Measurements from ENCODE around the gene CLIP3. TPM values are rescaled to one million over a fixed set of nuclear protein-coding genes. Genes with fewer than 3 reads are reported as not detected.

The CLIP3 gene
- polyA plus RNA-seq, 1 donor (not counting 4 experiments of a cell fraction or from before 2014, with no cell fraction given) = 0.38 TPM

DNA sequence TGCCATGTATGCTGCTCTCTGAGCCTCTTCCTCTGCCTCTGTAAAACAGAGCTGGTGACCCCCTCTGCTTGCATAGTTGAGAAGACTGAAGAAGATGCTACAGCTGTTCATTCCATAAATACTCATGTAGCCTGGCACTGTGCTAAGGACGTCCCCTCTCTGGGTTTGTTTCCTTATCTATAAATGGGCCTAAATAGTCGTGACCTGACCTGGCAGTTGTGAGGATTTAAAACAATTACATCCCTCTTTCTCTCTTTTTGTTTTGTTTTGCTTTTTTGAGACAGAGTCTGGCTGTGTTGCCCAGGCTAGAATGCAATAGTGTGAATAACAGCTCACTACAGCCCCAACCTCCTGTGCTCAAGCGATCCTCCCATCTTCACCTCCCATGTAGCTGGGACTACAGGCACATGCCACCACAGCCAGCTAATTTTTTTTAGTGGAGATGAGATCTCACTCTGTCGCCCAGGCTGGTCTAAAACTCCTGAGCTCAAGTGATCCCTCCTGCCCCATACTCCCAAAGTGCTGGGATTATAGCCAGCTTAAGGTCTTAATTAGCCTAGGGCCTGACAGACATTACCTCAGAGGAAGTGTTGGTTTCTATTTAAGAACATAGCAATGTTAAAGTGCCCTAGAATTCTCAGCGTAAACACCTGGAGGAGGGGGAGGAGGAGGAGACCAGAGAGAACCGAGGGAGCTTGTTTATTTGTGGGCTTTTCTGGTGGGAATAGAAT, 26.7 kb upstream of the CLIP3 start:
- dilution Hi-C loops (cut with MboI; ENCODE audit: extremely low pct_ligation_motif_present, low sequenced_read_pairs) = no loop called here
- Histone ChIP-seq H3K79me2 (ENCODE audit: control insufficient read depth, insufficient read depth, low read length) (peaks cover 11% of the 10 kb centered on the region), H3K9me1 (ENCODE audit: control insufficient read depth, extremely low read depth, insufficient read depth, low read length) (no peaks in the 10 kb centered on the region), H4K20me1 (ENCODE audit: control insufficient read depth, extremely low read depth, insufficient read depth, low read length) (peaks cover 6% of the 10 kb centered on the region), H3K27me3 (ENCODE audit: control insufficient read depth, extremely low read depth, insufficient read depth, low read length) (no peaks in the 10 kb centered on the region), H3K4me3 (ENCODE audit: control insufficient read depth in 2 of 3, extremely low read depth in 1 of 3, insufficient read depth in 2 of 3, low read depth in 1 of 3, low read length in 3 of 3) (no peak overlapping the region), H3K9me3 (ENCODE audit: control insufficient read depth, low read depth, low read length) (no peaks in the 10 kb centered on the region), H3K4me2 (ENCODE audit: control insufficient read depth, extremely low read depth, insufficient read depth, low read depth, low read length) (no peak overlapping the region), H3K36me3 (ENCODE audit: control insufficient read depth in 2 of 2, extremely low read depth in 1 of 2, insufficient read depth in 2 of 2, low read length in 2 of 2) (peaks cover 2 to 14% of the 10 kb centered on the region in 2 experiments), H3K27ac (ENCODE audit: control insufficient read depth, insufficient read depth, low read length) (no peak overlapping the region), H3K9ac (ENCODE audit: control insufficient read depth, extremely low read depth, insufficient read depth, low read length) (no peak overlapping the region), H3K4me1 (ENCODE audit: control insufficient read depth, extremely low read depth, insufficient read depth, low read length) (peaks cover 10% of the 10 kb centered on the region), H2AFZ (ENCODE audit: control insufficient read depth, low read length) (no peak overlapping the region)
- FAIRE-seq = no peak
- TF ChIP-seq EZH2 (IDR thresholded peaks at IDR 0.05; ENCODE audit: low read length) = no peak
- TF ChIP-seq, protein P1, sequence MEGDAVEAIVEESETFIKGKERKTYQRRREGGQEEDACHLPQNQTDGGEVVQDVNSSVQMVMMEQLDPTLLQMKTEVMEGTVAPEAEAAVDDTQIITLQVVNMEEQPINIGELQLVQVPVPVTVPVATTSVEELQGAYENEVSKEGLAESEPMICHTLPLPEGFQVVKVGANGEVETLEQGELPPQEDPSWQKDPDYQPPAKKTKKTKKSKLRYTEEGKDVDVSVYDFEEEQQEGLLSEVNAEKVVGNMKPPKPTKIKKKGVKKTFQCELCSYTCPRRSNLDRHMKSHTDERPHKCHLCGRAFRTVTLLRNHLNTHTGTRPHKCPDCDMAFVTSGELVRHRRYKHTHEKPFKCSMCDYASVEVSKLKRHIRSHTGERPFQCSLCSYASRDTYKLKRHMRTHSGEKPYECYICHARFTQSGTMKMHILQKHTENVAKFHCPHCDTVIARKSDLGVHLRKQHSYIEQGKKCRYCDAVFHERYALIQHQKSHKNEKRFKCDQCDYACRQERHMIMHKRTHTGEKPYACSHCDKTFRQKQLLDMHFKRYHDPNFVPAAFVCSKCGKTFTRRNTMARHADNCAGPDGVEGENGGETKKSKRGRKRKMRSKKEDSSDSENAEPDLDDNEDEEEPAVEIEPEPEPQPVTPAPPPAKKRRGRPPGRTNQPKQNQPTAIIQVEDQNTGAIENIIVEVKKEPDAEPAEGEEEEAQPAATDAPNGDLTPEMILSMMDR (optimal IDR thresholded peaks at IDR 0.05 in 1 of 3, IDR thresholded peaks at IDR 0.05 in 1 of 3, conservative IDR thresholded peaks at IDR 0.05 in 1 of 3; ENCODE audit: extremely low read depth in 1 of 3, insufficient read depth in 2 of 3, low read length in 3 of 3) = no peak
- DNase-seq (ENCODE audit: low read depth, low spot score) = no peak

DNA sequence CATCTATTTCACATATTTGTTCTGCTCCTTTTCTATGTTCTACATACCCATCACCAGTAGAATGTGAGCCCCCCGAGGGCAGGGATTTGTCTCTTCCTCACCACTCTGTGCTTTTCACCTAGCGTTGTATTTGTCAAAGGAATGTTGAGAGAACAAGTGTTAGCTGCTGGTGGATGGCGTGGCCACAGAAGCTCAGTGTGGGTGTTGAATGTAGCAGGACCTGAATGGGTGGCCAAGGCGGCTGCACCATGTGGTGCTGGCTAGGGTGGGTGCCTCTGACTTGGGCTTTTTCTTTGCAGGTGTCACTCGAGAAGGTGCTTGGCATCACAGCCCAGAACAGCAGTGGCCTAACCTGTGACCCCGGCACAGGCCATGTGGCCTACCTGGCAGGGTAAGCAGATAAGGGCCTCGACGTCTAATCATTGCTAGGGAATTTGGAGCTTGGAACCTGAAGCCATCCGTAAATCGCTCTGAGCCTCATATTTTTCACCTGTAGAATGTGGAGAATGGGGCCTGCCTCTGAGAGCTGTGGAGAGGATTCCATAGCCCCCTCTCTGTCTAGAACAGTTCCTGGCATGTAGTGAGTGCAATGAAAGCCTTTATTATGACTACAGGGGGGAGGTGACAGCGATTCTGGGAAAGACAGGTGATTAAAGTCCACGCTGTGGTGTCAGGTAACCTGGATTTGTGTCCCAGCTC, 26.0 kb upstream of the CLIP3 start:
- no peak for TF ChIP-seq EZH2 (IDR thresholded peaks at IDR 0.05; ENCODE audit: low read length)
- TF ChIP-seq, protein P1 (optimal IDR thresholded peaks at IDR 0.05 in 1 of 3, IDR thresholded peaks at IDR 0.05 in 1 of 3, conservative IDR thresholded peaks at IDR 0.05 in 1 of 3; ENCODE audit: extremely low read depth in 1 of 3, insufficient read depth in 2 of 3, low read length in 3 of 3) = no peak
- H3K27ac ChIP-seq (ENCODE audit: control insufficient read depth, insufficient read depth, low read length) = no peak overlapping the region
- H3K79me2 ChIP-seq (ENCODE audit: control insufficient read depth, insufficient read depth, low read length) = peaks cover 11% of the 10 kb centered on the region
- no peaks in the 10 kb centered on the region for H3K9me3 ChIP-seq (ENCODE audit: control insufficient read depth, low read depth, low read length)
- peaks cover 6% of the 10 kb centered on the region for H4K20me1 ChIP-seq (ENCODE audit: control insufficient read depth, extremely low read depth, insufficient read depth, low read length)
- DNase-seq (ENCODE audit: low read depth, low spot score) (no peak), FAIRE-seq (no peak)
- no peak overlapping the region for H3K4me3 ChIP-seq (ENCODE audit: control insufficient read depth in 2 of 3, extremely low read depth in 1 of 3, insufficient read depth in 2 of 3, low read depth in 1 of 3, low read length in 3 of 3)
- dilution Hi-C loops (cut with MboI; ENCODE audit: extremely low pct_ligation_motif_present, low sequenced_read_pairs) = no loop called here
- no peaks in the 10 kb centered on the region for H3K9me1 ChIP-seq (ENCODE audit: control insufficient read depth, extremely low read depth, insufficient read depth, low read length)
- H3K36me3 ChIP-seq (ENCODE audit: control insufficient read depth in 2 of 2, extremely low read depth in 1 of 2, insufficient read depth in 2 of 2, low read length in 2 of 2) = peaks cover 2 to 14% of the 10 kb centered on the region in 2 experiments
- H3K4me2 ChIP-seq (ENCODE audit: control insufficient read depth, extremely low read depth, insufficient read depth, low read depth, low read length) = no peak overlapping the region
- no peak overlapping the region for H3K9ac ChIP-seq (ENCODE audit: control insufficient read depth, extremely low read depth, insufficient read depth, low read length)
- no peak overlapping the region for H2AFZ ChIP-seq (ENCODE audit: control insufficient read depth, low read length)
- no peaks in the 10 kb centered on the region for H3K27me3 ChIP-seq (ENCODE audit: control insufficient read depth, extremely low read depth, insufficient read depth, low read length)
- peaks cover 11% of the 10 kb centered on the region for H3K4me1 ChIP-seq (ENCODE audit: control insufficient read depth, extremely low read depth, insufficient read depth, low read length)

All from keratinocyte (primary cell).